HepG2 (cell line): Measurements from ENCODE around the gene ARRDC3.

Source experiments
- MAZ ChIP-seq, 2 experiments: sonication (generic) in 1 of 2; formaldehyde crosslinking in 1 of 2; IDR thresholded peaks; 2 replicates each; pipeline versions ENCODE4 v1.5.0 to v1.6.1; 2012 to 2020; ENCODE audit warnings: low read depth in 2 of 2, mild to moderate bottlenecking in 2 of 2, borderline replicate concordance in 1 of 2, improper control_type of control experiment in 1 of 2, low read length in 1 of 2, missing genetic modification reagents in 1 of 2, moderate library complexity in 1 of 2
- NR2F6 ChIP-seq, 2 experiments: IDR thresholded peaks; 2 replicates each; pipeline ENCODE4 v1.6.1; 2016; ENCODE audit warnings: antibody characterized with exemption in 1 of 2, mild to moderate bottlenecking in 1 of 2
- PBX3 ChIP-seq: sonication (generic); formaldehyde crosslinking; IDR thresholded peaks from 2 replicates; pipeline ENCODE4 v1.8.1; 2023; ENCODE audit warnings: missing genetic modification reagents, inconsistent platforms, borderline replicate concordance
- PHF8 ChIP-seq: sonication (generic); formaldehyde crosslinking; IDR thresholded peaks from 2 replicates; pipeline ENCODE4 v1.5.0; 2020; ENCODE audit warnings: missing genetic modification reagents
- POLR2A ChIP-seq, 2 experiments: IDR thresholded peaks; 2 replicates each; pipeline ENCODE4 v1.6.1; 2011; ENCODE audit warnings: low read depth in 2 of 2, low read length in 2 of 2, mild to moderate bottlenecking in 1 of 2, moderate library complexity in 1 of 2; ENCODE audit not compliant: insufficient read depth in 1 of 2
- RBFOX2 ChIP-seq: fragments of 200-400 bp; formaldehyde crosslinking; IDR thresholded peaks from 2 replicates; pipeline ENCODE4 v1.6.1; 2017; ENCODE audit warnings: low read depth, mild to moderate bottlenecking, low read length
- SMC3 ChIP-seq: IDR thresholded peaks from 2 replicates; pipeline ENCODE4 v1.6.1; 2011; ENCODE audit warnings: low read length, improper control_type of control experiment
- TF ChIP-seq, protein P1 (sequence below): sonication (generic); formaldehyde crosslinking; IDR thresholded peaks from 2 replicates; pipeline ENCODE4 v1.5.0; 2020; ENCODE audit warnings: missing genetic modification reagents, mild to moderate bottlenecking, borderline replicate concordance
- TF ChIP-seq, protein P2 (sequence below): sonication (generic); formaldehyde crosslinking; IDR thresholded peaks from 2 replicates; pipeline ENCODE4 v1.4.0; 2020; ENCODE audit warnings: missing genetic modification reagents
- TF ChIP-seq, protein P3 (sequence below): sonication (generic); formaldehyde crosslinking; IDR thresholded peaks from 2 replicates; pipeline ENCODE4 v1.4.0; 2020; ENCODE audit warnings: missing genetic modification reagents, mild to moderate bottlenecking, borderline replicate concordance

- TF ChIP-seq, protein P1, sequence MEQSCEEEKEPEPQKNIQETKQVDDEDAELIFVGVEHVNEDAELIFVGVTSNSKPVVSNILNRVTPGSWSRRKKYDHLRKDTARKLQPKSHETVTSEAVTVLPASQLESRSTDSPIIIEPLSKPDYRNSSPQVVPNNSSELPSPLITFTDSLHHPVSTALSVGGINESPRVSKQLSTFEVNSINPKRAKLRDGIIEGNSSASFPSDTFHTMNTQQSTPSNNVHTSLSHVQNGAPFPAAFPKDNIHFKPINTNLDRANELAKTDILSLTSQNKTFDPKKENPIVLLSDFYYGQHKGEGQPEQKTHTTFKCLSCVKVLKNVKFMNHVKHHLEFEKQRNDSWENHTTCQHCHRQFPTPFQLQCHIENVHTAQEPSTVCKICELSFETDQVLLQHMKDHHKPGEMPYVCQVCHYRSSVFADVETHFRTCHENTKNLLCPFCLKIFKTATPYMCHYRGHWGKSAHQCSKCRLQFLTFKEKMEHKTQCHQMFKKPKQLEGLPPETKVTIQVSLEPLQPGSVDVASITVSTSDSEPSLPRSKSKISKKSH (CRISPR knock-in tag): no peak
- TF ChIP-seq POLR2A (IDR thresholded peaks at IDR 0.05; ENCODE audit: insufficient read depth in 1 of 2, low read depth in 2 of 2, low read length in 2 of 2) (no peak), SMC3 (no peak), RBFOX2 (no peak), NR2F6 (IDR thresholded peaks at IDR 0.05) (no peak), NR2F6 (CRISPR knock-in tag; IDR thresholded peaks at IDR 0.05) (no peak), PBX3 (CRISPR knock-in tag) (no peak), PHF8 (CRISPR knock-in tag) (no peak), MAZ (IDR thresholded peaks at IDR 0.05; ENCODE audit: borderline replicate concordance, low read depth, low read length) (no peak), MAZ (CRISPR knock-in tag; IDR thresholded peaks at IDR 0.05; ENCODE audit: low read depth) (no peak)
- TF ChIP-seq, protein P2, sequence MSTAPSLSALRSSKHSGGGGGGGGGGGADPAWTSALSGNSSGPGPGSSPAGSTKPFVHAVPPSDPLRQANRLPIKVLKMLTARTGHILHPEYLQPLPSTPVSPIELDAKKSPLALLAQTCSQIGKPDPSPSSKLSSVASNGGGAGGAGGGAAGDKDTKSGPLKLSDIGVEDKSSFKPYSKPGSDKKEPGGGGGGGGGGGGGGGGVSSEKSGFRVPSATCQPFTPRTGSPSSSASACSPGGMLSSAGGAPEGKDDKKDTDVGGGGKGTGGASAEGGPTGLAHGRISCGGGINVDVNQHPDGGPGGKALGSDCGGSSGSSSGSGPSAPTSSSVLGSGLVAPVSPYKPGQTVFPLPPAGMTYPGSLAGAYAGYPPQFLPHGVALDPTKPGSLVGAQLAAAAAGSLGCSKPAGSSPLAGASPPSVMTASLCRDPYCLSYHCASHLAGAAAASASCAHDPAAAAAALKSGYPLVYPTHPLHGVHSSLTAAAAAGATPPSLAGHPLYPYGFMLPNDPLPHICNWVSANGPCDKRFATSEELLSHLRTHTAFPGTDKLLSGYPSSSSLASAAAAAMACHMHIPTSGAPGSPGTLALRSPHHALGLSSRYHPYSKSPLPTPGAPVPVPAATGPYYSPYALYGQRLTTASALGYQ (CRISPR knock-in tag): no peak
- TF ChIP-seq, protein P3, sequence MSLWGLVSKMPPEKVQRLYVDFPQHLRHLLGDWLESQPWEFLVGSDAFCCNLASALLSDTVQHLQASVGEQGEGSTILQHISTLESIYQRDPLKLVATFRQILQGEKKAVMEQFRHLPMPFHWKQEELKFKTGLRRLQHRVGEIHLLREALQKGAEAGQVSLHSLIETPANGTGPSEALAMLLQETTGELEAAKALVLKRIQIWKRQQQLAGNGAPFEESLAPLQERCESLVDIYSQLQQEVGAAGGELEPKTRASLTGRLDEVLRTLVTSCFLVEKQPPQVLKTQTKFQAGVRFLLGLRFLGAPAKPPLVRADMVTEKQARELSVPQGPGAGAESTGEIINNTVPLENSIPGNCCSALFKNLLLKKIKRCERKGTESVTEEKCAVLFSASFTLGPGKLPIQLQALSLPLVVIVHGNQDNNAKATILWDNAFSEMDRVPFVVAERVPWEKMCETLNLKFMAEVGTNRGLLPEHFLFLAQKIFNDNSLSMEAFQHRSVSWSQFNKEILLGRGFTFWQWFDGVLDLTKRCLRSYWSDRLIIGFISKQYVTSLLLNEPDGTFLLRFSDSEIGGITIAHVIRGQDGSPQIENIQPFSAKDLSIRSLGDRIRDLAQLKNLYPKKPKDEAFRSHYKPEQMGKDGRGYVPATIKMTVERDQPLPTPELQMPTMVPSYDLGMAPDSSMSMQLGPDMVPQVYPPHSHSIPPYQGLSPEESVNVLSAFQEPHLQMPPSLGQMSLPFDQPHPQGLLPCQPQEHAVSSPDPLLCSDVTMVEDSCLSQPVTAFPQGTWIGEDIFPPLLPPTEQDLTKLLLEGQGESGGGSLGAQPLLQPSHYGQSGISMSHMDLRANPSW: no peak
Observed at GRCh38 chr5:91386120-91386519, 3.0 kb upstream of the ARRDC3 start.
